Fibroblast of mammary gland (primary cell): ENCODE results near the gene OSBPL10.

Experiments used
- DNase-seq: peaks from one replicate; pipeline ENCODE4 v3.0.0-alpha.2; 2010; ENCODE audit warnings: low read depth
- H3K4me3 ChIP-seq: 2 replicates; pipeline ENCODE4 v1.5.1; 2011; ENCODE audit warnings: low read depth, mild to moderate bottlenecking, low read length, moderate library complexity; ENCODE audit not compliant: control insufficient read depth
- TF ChIP-seq, protein P1 (sequence below): conservative IDR thresholded peaks from 2 replicates; pipeline ENCODE4 v1.5.1; 2011; ENCODE audit warnings: low read depth, low read length, inconsistent platforms; ENCODE audit not compliant: control insufficient read depth, insufficient read depth

OSBPL10 gene

DNA sequence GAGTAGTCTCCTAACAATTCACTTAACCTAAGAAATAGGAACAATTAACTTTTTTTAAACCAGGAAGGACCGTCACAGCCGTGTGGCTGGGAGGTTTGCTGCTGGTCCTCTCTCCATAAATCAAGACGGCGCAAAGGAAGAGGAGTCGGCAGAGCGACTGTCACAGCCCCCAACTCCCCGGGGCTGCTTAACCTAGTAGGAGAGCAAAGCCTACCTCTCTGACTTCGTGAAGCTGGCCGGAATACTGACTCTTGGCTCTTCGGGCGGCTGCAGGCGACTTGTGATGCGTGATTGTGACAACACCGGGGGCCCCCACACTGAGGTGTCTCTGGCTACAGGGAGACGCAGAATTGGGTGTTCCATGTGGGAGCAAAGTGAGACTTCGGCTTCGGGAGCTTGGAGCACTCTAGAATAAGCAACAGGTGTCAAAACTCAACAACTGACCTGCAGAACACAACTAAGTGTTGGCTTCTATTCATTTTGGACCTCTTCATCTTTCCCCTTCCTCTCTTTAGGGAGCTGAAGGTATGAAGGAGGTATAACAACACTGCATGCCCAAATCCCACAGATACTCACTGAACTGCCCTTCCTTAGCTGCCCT is 151.1 kb downstream of the OSBPL10 start:
- TF ChIP-seq, protein P1, sequence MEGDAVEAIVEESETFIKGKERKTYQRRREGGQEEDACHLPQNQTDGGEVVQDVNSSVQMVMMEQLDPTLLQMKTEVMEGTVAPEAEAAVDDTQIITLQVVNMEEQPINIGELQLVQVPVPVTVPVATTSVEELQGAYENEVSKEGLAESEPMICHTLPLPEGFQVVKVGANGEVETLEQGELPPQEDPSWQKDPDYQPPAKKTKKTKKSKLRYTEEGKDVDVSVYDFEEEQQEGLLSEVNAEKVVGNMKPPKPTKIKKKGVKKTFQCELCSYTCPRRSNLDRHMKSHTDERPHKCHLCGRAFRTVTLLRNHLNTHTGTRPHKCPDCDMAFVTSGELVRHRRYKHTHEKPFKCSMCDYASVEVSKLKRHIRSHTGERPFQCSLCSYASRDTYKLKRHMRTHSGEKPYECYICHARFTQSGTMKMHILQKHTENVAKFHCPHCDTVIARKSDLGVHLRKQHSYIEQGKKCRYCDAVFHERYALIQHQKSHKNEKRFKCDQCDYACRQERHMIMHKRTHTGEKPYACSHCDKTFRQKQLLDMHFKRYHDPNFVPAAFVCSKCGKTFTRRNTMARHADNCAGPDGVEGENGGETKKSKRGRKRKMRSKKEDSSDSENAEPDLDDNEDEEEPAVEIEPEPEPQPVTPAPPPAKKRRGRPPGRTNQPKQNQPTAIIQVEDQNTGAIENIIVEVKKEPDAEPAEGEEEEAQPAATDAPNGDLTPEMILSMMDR: no peak
- no peak overlapping the region for H3K4me3 ChIP-seq
- no peak for DNase-seq

DNA sequence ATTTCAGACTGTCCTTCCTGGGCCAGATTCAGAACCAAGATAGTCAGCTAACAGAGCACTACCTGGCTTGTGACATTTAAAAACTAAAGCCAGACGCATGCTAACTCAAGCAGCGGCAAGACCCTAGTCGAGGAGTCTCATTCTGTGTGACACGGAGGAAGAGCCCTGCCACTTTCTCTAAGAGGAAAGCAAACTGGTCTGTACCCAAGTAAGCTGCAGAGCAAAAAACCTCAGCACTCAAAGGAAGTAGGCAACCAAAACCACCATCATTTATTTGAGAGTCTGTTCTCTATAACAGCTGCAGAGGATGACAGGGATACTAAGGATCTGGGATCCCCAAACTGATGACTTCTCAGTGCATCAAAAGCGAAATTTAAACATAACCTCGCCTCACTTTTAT is 152.1 kb downstream of the OSBPL10 start:
- no peak for DNase-seq
- TF ChIP-seq, protein P1: no peak
- H3K4me3 ChIP-seq: no peak overlapping the region

DNA sequence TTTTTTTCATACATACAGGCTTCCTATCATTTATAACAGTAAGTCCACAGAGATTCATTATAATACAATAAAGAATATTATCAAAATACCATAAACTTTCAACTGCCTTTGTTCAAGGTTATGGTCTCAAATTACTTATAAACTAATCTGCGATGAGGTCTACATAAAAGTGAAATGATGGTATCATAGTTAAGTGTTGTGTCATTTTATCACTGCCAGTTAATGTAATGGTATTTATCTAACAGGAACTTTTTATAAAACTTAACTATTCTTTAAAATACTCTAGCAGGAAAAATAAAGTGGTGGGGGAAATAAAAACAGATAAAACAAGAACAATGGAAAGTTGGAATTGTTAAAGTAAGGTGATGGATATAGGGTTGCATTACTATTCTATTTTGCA is 153.1 kb downstream of the OSBPL10 start:
- TF ChIP-seq, protein P1: no peak
- DNase-seq: no peak
- no peak overlapping the region for H3K4me3 ChIP-seq

DNA sequence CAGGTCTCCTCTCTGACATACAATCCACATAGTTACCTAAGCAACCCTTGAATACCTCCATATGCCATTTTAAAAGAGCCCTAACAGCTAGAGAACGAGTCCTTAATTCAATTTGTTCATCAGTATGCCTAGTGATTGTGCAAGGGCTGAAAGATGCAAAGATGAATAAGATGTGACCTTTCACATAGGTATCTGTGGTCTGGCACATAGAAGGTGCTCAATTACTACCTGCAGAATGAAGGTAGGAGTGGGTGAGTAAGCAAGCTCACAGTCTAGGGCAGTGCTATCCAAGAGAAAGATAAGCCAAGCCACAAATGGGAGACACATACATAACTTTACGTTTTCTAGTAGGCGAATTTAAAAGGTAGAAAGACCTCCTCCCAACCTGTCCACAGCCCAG is 157.9 kb downstream of the OSBPL10 start:
- TF ChIP-seq, protein P1: no peak
- H3K4me3 ChIP-seq: no peak overlapping the region
- DNase-seq: no peak

DNA sequence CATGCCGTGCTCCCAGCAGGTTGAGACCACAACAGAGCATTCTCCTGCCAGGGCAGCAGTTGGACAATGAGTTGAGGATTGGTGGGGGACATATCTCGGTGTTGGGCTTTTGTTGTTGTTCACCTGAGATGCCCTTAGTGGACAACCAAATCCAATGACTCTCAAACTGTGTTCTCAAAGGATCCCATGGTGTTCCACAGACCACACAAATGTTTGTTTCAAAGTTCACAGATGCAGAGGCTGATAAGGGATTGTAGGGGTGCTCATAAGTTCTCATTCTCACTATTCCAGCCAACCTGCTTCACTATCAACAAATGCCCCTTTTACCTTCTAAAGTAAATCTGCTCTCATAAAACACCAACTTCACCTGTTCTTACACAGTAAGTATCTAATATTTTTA is 159.9 kb downstream of the OSBPL10 start:
- TF ChIP-seq, protein P1: no peak
- H3K4me3 ChIP-seq: no peak overlapping the region
- DNase-seq: no peak

DNA sequence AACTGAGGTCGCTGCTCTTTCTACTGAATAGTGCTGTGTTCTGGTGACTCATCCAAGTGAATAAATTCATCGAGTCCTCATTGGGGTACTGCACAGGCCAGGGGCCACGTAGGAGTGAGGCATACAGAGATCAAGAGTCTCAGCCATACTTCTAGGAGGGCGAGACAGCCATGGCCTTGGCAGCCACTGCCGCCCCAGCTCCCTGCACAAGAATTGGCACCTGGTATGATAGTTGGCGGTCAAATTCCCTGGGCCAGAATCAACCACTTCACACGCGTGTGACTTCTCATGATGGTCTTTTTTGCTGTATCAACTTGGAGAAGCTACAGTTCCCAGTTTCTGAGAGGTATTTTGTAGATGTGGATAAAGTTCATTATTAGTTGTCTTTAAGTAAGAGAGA is 161.6 kb downstream of the OSBPL10 start:
- TF ChIP-seq, protein P1: no peak
- H3K4me3 ChIP-seq: no peak overlapping the region
- no peak for DNase-seq
